Astrocyte (in vitro differentiated cells and primary cell): ENCODE measurements around the gene MPP1.

Experiments used
- CTCF ChIP-seq: IDR thresholded peaks from 2 replicates; pipeline ENCODE4 v1.5.1; 2011; ENCODE audit warnings: low read depth, mild to moderate bottlenecking, inconsistent platforms, low read length, moderate library complexity; ENCODE audit not compliant: insufficient read depth
- EZH2 ChIP-seq: IDR thresholded peaks from 2 replicates; pipeline ENCODE4 v1.6.1; 2012; ENCODE audit warnings: mild to moderate bottlenecking, low read length, inconsistent platforms; ENCODE audit not compliant: insufficient read depth

GRCh38 chrX:154733066-154733425, 72.2 kb downstream of the MPP1 start:
- no peak for TF ChIP-seq CTCF
- TF ChIP-seq EZH2, result no peak
